DMS153 treated with DMSO at 0.1 percent for 48 hours (cell line): Measurements from ENCODE around the gene FOXB2.
"Not testable (repeated sequence)": the region's sequence is repeated elsewhere in the genome, so short reads cannot be mapped to it uniquely, and the experiment has no call there.

Experiments used
- DNase-seq: peaks from one replicate; lab custom pipeline; 2025; ENCODE audit not compliant: unreplicated experiment; lab: John Stamatoyannopoulos, UW

FOXB2 gene

DNA sequence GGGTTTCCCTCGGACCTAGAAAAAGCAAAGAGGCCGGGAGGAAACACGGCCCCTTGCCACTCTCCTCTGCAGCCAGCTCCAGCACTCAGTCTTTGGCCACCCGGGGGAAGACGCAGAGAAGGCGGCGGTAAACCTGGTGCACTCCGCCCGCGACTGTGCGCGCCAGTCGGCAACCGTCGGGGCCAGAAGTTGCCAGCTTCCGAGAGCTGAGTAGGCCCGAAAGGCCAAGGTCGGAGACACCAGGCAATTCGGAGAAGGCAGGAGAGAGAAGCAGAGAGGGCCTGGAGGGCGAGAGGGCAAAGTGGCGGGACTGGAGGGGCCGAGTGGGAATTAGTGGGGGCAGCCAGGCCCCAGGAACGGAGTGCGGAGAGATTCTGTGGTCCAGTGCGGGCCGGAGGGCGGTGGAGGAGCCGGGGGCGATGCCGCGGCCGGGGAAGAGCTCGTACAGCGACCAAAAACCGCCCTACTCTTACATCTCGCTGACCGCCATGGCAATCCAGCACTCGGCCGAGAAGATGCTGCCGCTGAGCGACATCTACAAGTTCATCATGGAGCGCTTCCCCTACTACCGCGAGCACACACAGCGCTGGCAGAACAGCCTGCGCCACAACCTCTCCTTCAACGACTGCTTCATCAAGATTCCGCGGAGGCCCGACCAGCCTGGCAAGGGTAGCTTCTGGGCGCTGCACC lies at the start of gene FOXB2:
Gene FOXB2, plus strand, starts transcription at position 420 of the 690 bp plus-strand sequence. Its CDS starts 0 bp downstream, at position 420.
- no peak for DNase-seq

DNA sequence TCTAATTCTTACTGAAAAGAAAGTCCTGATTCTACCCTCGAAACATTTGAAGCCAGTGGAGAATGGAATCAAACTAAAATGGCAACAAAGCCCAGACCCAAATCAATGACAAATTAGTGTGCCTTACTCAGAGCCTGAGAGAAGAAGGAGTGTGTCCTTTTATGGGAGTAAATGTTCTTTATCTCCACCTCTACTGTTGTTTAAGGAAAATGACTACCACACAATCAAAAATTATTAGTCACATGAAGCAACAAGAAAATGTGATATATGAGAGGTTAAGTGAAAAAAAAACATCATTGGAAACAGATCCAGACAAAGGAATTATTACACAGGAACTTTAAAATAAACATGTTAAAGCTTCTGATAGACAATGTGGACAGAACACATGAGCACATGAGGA lies 49.7 kb upstream of the FOXB2 start:
- no peak for DNase-seq

DNA sequence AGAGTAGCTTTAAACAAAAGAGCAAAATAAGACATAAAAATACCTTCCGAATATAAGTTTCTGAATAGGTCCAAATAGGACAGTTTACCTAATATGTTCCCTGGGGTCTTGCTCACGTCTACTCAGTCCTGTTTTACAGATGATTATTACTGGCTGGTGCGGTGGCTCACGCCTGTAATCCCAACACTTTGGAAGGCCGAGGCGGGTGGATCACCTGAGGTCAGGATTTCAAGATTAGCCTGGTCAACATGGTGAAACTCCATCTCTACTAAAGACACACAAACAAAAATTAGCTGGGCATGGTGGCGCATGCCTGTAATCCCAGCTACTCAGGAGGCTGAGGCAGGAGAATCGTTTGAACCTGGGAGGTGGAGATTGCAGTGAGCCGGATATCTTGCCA lies 40.6 kb upstream of the FOXB2 start:
- not testable (repeated sequence) for DNase-seq

DNA sequence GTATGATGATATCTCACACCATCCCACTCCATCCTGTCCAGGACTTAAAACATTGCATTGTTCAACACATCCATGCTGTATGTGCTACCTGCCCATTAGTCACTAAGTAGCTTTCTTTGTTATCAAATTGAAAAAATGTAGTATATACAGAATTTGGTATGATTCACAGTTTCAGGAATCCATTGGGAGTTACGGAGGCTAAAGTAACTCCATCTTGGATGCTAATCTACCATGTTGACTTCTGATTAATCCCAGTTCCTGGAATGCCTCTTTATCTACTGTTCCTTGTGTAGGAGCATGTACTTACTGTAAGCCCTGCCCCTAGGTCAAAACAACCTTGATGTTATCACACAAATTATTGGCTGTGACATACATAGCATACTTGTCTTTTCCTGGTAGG lies 38.9 kb upstream of the FOXB2 start:
- DNase-seq: no peak

DNA sequence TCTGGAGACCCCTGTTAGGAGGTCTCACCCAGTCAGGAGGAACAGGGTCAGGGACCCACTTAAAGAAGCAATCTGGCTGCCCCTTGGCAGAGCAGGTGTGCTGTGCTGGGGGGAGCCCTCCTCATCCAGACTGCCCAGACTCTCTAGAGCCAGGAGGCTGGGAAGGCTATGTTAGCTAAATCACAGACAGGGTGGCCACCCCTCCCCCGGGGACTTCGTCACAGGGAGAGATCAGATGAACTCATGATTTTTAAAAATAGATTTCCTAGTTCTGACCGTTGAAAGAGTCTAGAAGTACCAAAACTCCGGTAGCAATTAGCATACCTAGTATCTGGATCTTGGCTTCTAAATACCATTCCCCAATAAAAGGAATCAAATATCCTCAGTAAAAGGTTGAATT lies 35.0 kb upstream of the FOXB2 start:
- DNase-seq: no peak

DNA sequence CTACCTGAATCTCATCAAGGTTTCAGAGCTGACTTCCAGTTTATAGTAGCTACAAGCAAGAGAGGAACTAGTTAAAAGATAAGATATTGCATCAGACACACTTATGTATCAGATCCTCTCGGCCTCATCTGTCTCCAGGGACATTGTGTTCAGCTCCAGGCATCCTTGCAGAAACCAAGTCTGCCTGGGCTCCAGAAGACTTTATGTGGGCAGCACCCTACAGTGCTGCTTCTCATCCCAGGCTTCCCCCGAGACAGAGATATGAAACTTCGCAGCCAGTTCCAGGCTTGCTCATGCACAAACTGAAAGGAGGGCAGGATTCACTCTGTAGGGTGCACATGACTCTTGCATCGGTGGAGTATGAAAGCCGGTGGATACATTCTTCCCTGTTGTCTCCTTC lies 33.9 kb upstream of the FOXB2 start:
- DNase-seq: no peak

DNA sequence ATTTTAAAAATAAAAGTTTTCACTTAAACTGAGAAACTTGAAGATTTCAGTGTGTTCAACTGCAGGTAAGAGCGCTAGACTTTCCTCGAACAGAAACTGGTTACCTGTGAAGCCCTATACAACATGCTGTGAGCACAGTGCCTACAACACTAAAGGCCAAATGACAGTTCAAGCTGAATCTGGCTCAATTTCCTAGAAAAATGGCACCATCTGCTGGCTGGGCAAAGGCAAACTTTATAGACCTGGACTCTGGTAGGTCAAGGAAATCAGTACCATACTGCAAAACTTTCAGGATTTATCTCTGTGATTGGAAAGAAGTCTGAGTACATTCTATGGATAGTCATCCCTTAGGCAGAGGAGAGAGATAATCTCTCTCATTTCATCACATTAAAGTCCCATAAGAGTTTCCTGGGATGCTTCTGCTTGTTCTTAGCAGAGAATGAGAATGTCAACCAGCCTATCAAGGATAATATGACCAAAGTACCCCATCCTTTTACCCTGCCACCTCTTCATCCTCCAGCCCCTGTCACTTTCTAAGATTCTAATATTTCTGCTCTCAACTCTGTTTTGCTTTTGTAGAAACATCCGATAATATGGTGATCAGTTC lies 31.8 kb upstream of the FOXB2 start:
- DNase-seq: peak; percentile 83

DNA sequence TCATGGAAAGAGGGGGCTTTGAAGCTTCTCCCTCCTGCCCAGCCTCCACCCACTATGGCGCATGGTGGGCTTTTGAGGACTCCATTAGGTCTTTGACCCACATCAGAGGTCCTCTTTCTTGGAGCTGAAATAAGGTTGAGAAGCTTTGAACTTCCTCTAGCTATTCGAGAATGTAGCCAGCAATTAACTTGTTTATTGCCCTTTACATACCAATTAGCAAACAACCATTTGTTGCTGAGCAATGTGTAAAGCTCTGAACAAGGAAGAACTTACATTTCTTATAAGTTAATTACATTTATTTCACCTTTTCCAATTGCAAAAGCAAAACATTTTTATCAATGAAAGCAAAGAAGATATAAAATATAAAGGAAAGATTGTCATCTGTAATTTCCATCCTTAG lies 30.5 kb upstream of the FOXB2 start:
- DNase-seq: no peak

DNA sequence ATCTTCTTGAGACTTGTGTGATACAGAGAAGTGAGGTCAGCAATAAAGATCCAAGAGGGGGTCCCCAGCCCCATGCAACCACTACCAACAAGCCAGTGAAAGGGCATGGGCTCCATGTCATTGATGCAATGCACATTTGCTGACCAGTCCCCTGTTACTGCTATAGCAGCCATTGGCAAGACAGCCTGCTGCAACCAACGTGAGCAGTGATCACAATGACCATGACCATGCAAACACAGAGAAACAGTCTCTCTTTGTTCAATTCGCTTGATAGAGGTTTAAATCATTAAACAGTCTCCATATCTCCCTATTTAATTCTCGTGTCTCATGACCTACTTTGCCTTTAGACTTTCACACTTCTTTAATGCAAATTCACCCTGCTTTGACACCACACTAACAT lies 30.0 kb upstream of the FOXB2 start:
- DNase-seq: no peak

DNA sequence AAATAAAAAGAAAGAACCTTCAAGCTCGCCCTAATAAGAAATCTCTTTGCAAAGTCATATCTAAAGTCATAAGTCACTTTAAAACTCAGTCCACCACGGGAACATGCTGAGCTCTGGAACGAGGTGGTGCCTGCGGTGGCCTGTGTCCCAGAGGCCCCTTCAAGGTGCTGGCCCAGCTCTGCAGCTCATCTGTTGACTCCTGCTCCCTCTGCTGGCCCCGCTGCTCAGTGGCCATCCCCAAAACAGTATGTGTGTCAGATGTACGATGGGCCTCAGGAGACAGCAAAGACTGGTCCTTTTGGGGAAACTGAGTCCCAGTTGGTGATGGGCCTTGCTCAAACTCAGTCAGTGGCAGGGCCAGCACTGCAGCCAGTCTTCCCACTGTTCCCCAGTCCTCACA lies 22.8 kb upstream of the FOXB2 start:
- DNase-seq: no peak

DNA sequence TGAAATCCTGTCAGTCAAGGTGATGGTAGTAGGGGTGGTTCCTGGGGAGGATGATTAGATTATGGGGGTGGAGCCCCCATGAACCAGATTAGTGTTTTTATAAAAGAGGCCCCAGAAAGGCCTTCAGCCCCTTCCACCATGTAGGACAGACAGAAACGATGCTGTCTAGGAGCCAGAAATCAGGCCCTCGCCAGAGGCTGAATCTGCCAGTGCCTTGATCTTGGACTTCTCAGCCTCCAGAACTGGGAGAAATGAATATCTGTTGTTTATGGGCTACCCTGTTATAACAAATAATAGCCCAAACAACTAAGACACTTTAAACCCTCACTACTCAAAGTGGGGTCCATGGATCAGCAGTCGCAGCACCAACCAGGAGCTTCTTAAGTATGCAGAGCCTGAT lies 20.2 kb upstream of the FOXB2 start:
- no peak for DNase-seq

DNA sequence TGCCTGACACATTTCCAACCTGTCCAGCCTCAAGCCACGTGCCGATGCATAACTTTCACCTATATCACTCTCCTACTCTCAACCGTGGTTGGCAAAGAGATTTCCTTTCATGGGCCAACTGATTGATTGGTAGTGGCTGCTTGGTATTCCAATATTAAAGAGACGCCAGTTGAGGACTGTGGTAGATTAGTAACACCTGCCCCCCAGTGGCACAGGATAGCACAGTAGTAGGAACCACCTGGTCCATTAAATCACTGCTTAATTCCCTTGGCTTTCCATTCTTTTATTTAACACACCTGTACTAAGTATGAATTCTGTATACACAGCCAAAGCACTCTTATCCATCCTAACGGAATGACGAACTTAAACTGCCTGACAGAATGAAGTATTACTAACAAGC lies 19.1 kb upstream of the FOXB2 start:
- no peak for DNase-seq

DNA sequence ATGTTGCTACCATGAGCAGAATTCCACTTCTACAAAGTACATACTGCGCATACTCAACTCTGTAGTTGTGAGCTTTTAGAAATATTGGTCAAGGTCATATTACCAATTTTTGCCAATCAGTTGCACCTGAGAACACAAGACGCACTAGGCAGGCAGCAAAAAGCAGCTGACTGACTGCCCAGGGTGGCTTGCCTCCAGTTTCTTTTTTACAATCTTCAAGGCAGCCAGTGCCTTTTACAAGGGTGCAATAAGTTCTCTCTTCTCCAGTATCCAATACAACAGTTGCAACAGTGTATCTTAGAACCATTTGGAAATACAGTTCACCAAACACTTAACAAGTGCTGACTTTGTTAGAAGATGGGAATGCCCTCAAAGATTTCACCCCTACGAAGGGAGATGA lies 16.1 kb upstream of the FOXB2 start:
- DNase-seq: no peak

DNA sequence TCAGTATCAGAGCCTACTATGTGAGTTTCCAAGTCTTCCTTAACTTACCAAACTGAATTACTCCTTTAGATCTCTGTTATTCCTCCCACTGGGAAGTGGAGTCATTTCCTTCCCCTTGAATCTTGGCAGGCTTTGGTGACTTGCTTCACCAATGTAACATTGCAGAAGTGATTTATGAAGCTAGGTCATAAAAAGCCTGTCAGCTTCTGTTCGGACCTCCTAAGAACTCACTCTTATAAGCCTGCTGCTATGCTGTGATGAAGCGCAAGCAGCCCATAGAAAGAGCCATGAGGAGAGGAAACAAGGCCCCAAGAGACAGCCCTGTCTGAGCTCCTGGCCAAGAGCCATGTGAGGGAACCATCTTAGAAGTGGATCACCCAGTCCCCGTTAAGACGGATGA lies 14.2 kb upstream of the FOXB2 start:
- no peak for DNase-seq

DNA sequence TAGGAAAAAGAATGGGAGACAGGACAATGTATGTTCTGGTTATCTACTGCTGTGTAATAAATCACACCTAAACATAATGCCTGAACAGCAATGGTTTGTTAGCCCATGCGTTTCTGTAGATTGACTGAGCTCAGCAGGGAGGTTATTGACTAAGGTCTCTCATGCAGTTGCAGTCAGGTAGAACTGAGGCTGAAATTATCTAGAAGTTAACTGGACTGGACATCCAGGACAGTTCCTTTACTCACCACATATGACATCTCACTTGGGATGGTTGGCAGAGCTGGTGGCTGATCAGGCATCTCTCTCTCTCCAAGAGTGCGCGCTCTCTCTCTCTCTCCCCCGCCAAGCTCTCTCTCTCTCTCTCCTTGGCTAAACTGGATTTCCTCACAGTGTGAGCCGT lies 8.9 kb upstream of the FOXB2 start:
- peak; percentile 72 for DNase-seq

DNA sequence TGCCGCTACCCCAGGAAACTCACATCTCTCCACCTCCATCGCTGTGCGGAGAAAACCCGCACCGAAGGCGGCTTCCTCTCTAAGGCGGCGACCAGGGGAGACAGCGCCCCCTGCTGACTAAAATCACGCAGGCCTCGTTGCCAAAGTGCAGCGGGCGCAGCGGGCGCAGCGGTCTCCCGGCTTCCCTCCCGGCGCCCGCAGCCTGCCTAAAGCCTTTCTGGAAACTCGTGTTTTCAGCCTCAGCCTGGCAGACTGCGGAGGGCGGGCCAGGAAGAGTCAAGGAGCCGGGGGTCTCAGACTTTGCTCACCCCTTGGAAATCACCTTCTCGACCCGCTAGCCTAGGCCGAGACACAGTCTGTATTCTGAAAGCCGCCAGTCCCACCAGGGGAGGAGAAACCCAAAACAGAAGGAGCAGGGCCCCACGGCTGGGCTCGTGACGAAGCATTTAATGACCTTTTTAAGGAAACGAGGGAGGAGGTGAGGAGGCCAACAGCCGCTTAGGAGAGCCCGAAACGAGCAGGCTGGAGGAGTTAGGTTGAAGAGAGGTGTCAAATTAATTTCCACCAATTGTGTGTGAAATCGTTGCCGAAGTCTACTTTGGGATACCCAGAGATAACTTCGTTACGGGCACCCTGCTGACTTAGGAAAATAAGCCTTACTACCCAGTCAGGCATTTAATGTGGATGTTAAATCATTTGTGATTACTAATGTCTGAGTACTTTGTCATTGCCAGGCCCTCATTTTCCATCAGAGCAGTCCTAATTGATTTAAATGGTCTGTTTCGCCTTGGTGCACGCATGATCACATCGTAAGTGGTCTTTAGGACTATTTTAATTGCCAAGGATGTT lies 7.3 kb upstream of the FOXB2 start:
- peak; percentile 74 for DNase-seq

DNA sequence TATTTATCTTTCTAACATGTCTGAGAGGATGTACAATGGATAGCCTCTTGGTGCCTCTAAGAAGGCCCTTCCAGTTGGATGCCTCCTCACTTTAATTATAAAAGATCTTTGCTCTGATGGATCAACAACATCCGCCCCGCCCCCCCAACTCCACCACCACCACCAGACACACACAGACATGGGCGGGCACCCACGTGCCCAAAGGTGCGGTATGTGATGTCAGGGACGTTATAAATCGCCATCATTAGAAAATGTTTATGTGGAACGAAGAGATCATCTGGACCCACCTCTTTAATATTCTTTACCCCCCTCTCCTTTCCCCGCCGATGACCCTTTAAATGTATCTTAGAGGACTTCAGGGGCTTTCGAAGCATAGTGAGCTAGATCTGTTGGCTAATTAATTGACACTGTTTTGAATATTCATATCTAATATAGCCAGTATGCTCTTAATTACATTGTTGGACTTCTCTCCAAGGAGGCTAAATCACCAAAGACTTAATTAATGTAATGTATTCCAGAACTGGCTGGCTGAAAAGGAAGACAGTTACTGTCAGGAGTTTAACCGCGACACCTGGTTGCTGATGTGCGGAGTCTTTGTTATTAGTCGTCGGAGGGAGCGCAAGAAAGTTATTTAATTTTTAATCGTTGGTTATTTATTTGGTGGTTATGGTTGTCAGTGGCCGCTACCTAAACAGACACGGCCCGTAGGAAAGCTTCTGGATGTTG lies 6.1 kb upstream of the FOXB2 start:
- DNase-seq: no peak

DNA sequence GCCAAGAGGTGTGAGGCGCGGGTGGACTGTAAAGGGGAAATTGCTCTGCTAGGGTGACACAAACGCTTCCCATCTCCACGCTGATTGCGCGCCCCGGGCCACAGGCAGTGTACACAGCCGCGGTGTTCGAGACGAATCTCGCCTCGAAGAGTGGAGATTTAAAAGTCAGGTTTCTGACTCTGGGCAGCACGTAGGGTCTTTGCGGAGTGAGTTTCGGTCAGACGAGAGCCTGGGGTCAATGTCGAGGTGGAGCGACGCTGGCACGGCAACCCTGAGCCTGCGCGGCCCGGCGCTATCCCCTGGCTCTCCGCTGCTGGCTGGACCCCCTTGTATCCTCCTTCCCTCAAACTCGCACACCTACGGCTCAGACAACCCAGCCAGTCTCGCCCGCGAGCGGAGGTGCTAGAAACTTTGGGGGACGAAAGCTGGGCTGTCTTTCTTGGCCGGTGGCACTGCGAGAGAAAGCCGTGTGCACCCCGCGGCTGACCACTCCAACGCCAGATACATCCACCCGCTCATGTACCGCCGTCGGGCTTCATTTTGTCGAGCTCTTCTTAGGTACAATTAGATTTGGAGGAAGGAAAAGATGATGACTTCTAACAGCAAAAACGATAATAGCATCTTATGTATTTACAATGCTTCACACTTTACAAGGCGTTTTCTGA lies 5.4 kb upstream of the FOXB2 start:
- no peak for DNase-seq

DNA sequence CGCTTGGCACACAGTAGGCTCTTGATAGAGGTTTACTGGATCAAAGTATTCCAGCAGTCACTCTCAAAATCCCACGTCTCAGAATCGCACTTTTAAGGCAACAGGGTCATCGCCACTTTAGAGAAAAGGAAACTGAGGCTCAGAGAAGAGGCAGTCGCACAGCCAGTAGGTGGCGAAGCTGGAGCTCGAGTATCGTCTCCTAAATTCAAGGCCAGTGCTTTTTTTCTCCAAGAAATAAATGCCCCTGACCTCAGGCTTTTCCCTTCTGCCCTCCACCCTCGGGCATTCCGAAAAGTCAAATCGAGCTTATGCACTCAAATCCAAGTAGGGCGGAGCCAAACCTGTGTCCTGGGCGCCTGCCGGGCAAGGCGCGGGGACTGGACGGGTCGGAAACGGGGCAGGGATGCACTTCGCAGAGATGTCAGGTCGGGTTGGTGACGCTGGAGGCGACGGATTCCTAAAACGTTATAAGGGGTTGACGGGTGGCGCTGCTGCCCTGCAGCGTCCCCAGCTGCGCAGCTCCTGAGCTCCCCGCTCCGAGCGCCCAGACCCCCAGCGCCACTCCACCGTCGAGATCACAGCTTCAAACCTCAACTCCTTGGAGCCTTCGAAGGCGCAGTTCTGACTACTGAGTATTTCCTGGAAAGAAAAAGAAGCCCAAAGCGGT lies 4.7 kb upstream of the FOXB2 start:
- DNase-seq: no peak

DNA sequence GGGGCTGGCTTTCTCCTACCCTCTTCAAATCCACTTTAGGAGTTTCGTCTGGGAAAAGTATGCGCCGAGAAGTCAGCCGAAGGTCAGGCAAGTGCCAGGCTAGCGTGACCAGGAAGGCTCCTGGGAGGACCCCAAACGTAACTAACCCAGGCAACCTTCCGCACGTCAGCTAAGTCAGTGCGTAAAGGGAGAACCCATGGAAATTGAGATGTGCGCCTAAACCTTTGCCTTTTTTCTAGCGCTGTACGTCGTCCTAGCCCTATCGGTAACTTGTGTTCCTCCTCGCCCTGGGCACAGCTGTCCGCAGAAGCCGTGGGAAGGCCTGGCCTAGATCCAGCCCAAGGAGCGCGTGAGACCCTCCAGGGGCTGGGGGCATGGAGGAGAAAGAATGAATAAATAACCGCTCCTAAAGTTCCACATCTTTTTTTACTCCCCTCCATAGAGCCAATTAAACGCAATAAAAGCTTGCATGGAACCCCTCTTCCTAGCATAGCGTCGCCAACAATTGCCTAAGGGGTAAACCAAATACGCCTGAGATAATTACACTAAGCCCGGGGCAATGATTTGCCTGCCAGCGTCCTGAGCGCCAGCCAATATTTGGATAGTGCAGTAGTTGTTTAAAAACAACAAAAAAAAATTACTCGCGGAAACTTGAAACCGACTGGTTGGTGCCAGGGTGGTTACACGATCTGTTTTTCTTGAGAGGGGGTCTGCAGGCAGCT lies 4.0 kb upstream of the FOXB2 start:
- DNase-seq: peak; percentile 59
